T47D (cell line): ENCODE measurements around the gene AXIN2.

Source experiments
- DNase-seq, 2 experiments: peaks; one replicate each; pipeline versions ENCODE4 v3.0.0 to v3.0.0-alpha.2; 2011 to 2012; ENCODE audit warnings: low read depth in 1 of 2, low spot score in 1 of 2
- JUND ChIP-seq: IDR thresholded peaks from 2 replicates; pipeline ENCODE4 v1.6.1; 2012; ENCODE audit warnings: low read depth
- in situ Hi-C: cut with HindIII; loops from 2 replicates; pipeline ENCODE4 v1.10.0; 2016; ENCODE audit warnings: low sequenced_read_pairs, low pct_unique_long_range_greater_than_20kb

Gene AXIN2

DNA sequence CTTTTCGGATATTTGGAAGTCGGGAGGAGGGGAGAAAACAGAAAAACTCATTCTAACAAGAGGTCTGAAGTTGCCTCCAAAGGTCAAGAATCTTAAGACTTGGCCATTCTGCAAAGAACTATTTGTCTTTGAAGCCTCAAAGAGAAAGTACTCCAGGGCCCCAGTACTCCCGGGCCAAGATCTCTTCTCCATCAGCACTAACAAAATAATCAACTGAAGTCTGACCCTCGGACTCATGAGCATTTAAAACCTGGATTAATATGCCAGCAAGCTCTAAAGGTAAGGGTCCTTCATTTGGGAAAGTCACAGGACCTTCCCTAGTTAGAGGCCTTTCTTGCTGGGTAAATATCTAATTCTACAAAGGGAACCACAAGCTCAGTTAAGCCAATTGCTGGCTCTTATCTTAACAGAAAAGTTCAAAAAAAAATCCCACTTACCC, 4.5 kb downstream of the AXIN2 start:
- no peak for TF ChIP-seq JUND
- DNase-seq: no peak
- in situ Hi-C loops: no loop called here

DNA sequence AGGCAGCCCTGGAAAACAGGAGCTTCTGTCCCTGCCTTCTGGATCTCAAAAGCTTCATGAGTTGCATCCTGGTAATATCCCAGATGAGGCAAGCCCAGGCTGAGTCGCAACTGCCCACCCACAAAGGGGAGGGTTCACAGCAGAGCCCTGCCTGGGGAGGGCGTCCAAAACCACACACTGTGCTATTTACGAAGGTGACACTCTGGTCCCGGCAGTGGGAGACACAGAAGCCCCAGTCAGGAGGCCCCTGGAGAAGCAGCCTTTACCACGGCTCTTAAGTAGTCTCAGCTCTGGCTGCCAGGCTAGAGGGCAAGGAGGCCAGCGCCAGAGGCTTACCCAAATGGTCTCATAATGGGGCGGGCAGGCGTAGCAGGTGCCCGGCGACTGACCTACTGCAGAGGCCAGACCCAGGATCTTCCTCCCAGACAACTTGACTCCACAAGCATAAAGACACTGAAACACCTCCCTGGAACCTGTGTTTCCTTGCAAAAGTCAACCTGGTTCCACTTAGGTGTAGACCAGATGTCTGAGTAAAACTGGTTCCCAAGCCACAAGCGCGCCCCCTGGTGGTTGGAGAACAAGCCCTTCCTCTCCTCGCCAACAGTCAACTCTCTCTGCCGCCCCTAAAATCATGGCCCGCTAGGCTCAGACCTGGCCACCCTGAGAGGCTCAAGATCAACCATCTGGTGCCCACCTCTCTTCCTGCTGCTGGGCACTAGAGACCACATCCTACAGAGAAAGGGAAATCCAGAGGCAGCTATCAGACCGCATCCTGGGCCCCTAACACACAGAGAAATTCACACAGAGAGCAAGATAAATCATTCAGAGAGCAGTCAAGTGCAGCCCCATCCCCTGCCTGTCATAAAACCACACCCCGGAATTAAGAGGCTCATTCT, 5.2 kb downstream of the AXIN2 start:
- DNase-seq: peak; percentile 75 to 87
- no peak for TF ChIP-seq JUND
- in situ Hi-C loops: no loop called here

DNA sequence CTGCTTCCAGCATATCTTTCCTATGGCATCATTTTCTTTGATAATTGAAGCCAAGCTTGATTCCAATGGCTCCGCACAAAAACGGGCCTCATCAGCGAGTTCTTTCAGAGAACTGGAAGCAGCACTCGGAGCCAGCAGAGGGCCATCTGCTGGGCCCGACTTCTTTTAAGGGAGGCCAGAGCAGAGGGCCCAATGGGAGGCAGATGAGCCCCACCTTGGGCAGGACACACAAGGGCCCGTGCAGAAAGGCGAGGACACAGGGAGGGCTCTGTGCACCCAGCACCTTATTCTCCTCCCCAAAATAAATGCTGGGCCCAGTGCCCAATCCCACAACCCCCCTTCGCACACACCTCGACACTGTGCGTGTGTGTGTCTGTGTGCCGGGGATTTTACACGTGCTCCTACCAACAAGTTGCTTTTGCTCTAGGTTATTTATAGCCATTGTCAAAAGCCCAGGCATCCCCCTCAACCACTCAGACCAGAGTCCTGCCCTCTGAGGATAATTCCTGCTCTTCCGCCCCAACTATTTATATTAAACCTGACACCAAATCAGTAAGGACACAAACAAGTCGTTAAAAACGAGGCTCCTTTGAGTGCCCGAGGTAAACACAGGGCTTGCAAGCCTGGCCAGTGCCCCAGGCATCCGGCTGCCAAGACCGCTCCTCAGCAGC, 6.8 kb downstream of the AXIN2 start:
- in situ Hi-C loops: no loop called here
- DNase-seq: no peak
- no peak for TF ChIP-seq JUND

DNA sequence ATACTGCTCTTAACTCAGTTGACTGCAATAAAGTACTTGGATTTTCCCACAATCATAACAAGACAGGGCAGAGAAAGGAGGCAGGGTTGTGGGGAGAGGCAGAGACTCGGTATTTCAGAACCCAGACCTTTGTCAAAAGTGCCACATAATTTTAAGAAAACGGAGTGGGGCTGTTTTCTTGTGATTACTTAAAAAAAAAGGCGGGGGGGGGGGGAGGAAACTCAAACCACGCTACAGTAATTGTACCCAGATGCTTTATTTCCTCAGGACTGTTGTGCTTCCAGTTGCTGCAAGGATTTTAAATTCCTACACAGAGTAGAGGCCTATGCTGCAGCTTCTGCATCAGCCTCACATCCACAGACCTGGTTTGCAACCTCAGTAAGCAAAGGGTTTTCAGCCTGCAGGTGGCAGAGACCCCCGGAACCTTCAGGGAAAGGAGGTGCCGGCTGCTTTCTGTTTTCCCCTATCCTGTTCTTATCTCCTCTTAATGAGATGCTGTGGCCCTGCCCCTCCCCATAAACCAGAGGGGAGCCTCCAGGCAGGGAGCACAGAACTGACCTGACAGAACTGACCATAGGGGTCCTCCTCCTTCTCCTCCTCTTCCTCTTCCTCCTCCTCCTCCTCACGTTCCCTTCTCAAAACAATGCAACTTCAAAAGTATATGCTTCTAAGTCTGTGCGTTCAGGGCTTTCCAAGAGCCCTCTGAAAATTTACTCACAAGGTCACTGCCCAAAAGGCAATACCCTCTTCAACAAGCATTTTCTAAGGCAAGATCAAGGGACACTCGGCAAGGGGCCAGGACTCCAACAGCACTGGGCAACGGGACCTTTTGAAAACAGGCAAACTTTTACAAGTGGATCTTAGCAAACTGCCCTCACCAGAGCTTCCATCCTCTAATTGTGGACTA, 7.5 kb downstream of the AXIN2 start:
- DNase-seq: no peak
- no peak for TF ChIP-seq JUND
- in situ Hi-C loops: no loop called here

DNA sequence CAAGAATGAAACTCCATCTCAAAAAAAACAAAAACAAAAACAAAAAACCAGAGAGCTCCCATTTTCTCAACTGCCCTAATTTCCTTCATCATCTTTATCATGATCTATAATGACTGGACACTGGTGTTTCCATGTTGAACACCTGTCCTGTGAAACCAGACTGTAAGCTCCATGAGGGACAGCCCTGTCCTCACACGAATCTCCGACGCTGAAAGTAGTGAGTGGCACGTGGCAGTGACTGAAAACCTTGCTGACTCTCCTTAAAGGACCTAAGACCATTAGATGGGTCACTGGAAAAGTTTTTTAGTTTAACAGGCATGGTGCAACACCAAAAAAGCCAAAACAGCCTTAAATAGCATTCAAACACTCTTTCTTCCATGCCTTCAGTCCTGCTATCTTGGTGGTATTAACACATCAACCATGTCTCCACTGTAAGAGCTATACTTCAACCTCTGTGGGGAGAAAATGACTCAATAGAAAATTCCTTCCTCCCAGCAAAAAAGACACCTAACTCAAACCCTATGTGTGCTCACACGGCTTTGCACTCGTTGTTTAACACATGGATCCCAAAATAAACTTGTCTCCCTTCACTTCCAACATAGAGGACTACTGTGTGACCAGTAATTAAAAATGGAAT, 8.3 kb downstream of the AXIN2 start:
- in situ Hi-C loops: no loop called here
- DNase-seq: no peak
- no peak for TF ChIP-seq JUND

DNA sequence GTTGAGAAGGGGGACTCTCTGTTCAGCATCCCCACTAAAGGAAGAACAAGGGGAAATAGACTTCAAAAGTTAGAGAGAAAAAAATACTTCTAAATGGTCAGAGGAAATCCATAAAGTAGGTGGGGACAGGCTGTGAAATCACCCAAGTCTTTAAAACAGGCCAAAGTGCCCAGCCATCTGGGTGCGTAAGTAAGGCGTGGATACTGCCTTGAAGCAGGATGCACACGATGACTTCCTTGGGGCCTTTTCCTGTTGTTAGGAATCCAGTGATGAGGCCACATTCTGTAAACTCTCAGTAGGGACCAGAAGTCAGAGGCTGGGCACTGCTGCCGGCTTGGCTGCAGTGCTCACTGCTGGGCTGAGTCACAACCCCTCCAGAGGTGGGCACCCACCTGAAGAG, 9.2 kb downstream of the AXIN2 start:
- in situ Hi-C loops: no loop called here
- TF ChIP-seq JUND: no peak
- no peak for DNase-seq

DNA sequence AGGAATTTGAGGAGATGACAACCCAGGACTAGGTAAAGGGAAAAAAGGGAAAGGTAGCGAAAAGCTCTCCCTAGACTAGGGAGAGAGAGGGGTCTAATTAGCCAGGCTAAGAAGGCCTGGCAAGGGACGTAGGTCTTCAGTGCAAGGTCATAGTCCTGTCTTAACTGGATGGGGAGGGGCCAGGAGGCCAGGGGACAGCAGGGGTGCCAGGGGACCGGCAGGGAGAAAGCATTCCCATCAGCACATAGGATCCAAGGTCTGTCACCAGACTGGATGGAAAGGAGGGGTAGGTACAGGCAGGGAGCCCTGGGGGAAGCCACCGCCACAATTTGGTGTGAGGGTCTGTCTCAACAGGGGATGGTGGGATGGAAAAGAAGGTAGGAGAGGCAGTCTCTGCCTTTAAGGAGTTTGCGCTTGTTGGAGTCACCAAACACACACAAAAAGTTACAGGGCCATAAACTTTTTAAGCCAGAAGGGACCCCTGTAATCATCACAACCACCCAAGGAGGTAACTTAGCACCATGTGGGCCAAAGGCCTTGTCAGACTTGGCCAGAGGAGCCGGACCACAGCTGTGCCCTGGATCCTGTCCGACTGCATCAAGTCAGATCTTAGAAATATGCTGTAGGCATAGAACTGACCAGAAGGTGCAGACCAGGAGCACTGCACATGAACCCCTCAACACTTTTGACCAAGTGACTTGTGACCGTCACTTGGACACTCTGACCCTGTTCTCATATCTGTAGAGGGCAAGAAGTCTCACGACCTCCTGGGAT, 10.0 kb downstream of the AXIN2 start:
- no peak for TF ChIP-seq JUND
- no peak for DNase-seq
- in situ Hi-C loops: no loop called here

DNA sequence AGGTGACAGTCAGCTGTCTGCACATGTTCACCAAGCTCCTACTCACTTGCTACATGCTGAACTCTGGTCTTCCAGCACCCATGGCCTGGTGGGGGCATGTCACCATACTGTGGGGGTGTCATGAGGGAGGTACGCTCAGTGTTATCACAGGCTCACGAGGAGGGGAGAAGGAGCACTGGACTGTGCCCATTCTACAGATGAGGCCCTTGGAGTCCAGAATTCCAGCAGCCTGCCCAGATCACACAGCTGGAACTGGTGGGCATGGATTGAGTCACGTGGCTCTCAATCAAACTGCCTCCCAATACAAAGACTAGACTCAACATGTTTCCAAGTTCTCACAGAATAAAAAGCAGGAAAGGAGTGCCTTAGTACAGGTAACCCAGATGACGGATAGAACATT, 10.7 kb downstream of the AXIN2 start:
- in situ Hi-C loops: no loop called here
- no peak for TF ChIP-seq JUND
- no peak for DNase-seq

DNA sequence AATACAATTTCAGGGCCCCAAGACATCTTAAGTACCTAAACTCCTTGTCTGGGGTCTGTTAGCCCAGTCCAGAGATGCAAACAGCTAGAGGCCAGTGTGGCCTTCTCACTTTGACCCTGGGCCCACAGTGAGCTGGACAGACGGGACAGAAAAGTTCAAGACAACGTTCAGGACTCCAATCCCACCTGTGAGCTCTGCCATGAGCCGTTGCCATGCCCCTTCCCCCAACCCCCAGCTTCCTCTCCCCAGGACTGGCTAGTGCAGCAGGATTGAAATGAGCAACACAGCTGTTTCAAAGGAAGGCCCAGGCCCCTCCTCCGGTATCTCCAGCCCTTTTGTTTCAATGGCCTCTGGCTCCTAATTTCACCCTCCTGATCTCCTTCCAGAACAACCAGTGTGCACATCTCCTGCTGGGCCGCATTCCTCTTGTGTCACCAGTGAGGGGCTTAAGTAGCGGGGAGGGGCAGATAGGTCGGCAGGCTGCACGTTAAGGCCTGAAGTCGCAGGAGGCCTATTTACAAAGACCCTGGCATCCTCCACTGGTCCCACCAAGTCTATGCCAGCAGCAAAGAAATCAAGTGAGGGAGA, 11.3 kb downstream of the AXIN2 start:
- DNase-seq: no peak
- in situ Hi-C loops: no loop called here
- no peak for TF ChIP-seq JUND

DNA sequence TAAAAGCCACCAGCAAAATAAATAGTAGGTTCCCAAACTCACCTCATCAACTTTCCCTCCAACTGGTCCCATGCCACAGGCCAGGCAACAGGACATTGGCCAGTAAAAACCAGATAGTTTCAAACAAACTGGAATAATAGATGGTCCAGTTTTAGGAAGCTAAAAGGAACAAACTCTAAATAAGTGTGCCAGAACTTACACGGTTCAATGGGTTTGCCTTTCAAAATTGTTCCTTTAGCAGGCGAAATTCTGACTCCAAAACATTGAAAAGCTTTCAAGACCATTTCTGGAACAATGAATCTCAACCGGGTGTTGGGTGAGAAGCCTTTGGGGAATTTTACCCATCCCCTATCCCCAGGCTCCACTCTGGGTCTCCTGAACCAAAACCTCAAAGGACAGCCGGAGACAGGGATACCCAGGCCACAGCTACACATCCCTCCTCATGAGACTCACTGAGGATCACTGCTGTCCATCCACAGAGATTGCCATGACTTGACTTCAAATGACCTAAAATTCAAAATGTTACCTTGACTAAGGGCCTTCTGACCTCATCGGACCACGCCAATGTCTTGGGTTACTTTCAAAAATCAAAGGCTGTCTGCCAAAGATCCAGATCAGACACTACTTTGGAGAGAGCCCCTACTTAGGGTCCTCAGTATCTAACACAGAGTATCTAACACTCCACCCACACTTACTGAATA, 13.0 kb downstream of the AXIN2 start:
- TF ChIP-seq JUND: no peak
- DNase-seq: no peak
- in situ Hi-C loops: no loop called here

DNA sequence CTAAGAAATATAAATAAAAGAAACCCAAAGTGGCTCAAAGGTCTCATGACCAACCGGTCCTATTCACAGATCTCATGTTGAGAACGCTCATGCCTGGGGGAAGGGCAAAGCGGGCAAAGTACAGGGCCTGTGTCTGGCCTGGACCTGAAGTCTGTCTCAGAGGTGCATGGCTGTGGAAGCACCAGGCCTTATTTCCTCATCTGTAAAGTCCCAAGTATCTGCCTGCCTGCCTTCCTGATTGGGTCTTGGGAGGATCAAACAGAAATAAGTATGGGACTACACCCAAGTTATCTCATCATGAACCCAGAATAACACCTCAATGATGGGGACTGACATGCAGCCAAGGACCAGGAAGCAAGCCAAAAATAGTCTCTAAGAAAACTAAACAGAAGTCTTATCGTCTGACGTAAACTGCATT, 14.2 kb downstream of the AXIN2 start:
- TF ChIP-seq JUND: no peak
- in situ Hi-C loops: no loop called here
- no peak for DNase-seq
